Adrenal gland (tissue), 5 donors: Measurements from ENCODE around the gene PADI6.

ENCODE experiments used
- POLR2A ChIP-seq, 2 donors: fragments of 450-650 bp; IDR thresholded peaks; one replicate each; pipeline ENCODE4 v1.6.1; 2017; ENCODE audit warnings: antibody characterized with exemption in 2 of 2, mild to moderate bottlenecking in 2 of 2, moderate library complexity in 1 of 2
- TF ChIP-seq, protein P1 (sequence below), 6 experiments: fragments of 450-650 bp in 4 of 6; fragments of 200-600 bp in 2 of 6; sonication (generic) in 1 of 6; IDR thresholded peaks; 1 replicate in 5 of 6; 2 replicates in 1 of 6; pipeline versions ENCODE4 v1.5.1 to v1.8.0; 2016 to 2021; ENCODE audit warnings: antibody characterized with exemption in 6 of 6, mild to moderate bottlenecking in 2 of 6, moderate library complexity in 1 of 6
- donor health status: DM: no; HTN: no; CAD: no.

- TF ChIP-seq, protein P1, sequence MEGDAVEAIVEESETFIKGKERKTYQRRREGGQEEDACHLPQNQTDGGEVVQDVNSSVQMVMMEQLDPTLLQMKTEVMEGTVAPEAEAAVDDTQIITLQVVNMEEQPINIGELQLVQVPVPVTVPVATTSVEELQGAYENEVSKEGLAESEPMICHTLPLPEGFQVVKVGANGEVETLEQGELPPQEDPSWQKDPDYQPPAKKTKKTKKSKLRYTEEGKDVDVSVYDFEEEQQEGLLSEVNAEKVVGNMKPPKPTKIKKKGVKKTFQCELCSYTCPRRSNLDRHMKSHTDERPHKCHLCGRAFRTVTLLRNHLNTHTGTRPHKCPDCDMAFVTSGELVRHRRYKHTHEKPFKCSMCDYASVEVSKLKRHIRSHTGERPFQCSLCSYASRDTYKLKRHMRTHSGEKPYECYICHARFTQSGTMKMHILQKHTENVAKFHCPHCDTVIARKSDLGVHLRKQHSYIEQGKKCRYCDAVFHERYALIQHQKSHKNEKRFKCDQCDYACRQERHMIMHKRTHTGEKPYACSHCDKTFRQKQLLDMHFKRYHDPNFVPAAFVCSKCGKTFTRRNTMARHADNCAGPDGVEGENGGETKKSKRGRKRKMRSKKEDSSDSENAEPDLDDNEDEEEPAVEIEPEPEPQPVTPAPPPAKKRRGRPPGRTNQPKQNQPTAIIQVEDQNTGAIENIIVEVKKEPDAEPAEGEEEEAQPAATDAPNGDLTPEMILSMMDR (IDR thresholded peaks at IDR 0.05), result no peak
- no peak for TF ChIP-seq POLR2A (IDR thresholded peaks at IDR 0.05)
Measured at GRCh38 chr1:17333081-17333480, 38.9 kb upstream of the PADI6 start.
